ENCODE measurements around the gene CBLC.

CBLC gene

DNA sequence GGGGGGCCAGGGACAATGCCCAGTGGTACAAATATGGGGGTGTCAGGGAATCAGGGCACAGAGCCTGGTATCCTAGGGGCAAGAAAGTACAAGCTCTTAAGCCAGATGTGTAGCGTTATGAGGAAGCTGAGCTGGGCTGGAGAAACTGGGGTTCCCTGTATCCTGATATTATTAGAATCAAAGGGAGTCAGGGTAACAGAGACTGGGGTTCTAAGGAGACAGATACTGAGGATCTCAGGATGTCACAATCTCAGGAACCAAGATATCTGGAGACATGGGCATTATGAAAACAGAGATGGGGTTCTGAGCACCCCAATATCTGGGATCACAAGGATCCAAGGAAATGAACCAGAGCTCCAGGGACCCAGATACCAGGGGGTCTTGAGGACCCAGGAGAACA, 28.4 kb upstream of the CBLC start:
- peaks cover 54% of the 10 kb centered on the region for H3K4me1 ChIP-seq (ENCODE audit: low read length)
- peaks cover 35% of the 10 kb centered on the region for H3K36me3 ChIP-seq (replicated peaks; ENCODE audit: low read depth, low read length)
- H3K27me3 ChIP-seq (ENCODE audit: low read depth, low read length), result peaks cover 15% of the 10 kb centered on the region
- TF ChIP-seq EZH2phosphoT487 (IDR thresholded peaks at IDR 0.05; ENCODE audit: low read depth), result no peak
- TF ChIP-seq, protein P1, sequence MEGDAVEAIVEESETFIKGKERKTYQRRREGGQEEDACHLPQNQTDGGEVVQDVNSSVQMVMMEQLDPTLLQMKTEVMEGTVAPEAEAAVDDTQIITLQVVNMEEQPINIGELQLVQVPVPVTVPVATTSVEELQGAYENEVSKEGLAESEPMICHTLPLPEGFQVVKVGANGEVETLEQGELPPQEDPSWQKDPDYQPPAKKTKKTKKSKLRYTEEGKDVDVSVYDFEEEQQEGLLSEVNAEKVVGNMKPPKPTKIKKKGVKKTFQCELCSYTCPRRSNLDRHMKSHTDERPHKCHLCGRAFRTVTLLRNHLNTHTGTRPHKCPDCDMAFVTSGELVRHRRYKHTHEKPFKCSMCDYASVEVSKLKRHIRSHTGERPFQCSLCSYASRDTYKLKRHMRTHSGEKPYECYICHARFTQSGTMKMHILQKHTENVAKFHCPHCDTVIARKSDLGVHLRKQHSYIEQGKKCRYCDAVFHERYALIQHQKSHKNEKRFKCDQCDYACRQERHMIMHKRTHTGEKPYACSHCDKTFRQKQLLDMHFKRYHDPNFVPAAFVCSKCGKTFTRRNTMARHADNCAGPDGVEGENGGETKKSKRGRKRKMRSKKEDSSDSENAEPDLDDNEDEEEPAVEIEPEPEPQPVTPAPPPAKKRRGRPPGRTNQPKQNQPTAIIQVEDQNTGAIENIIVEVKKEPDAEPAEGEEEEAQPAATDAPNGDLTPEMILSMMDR (IDR thresholded peaks at IDR 0.05; ENCODE audit: low read depth, low read length), result no peak
- peak overlapping the region; percentile 85 for H3K4me3 ChIP-seq (ENCODE audit: low read length)
- H3K27ac ChIP-seq (ENCODE audit: low read length), result peak overlapping the region; percentile 97
- peaks cover 53% of the 10 kb centered on the region for H3K79me2 ChIP-seq (ENCODE audit: low read length)
- H3K9ac ChIP-seq (ENCODE audit: low read length), result peak overlapping the region; percentile 95
- no peak overlapping the region for H2AFZ ChIP-seq (ENCODE audit: low read depth, low read length)
- no peaks in the 10 kb centered on the region for H3K9me3 ChIP-seq (ENCODE audit: insufficient read depth, low read length)
- H4K20me1 ChIP-seq (ENCODE audit: insufficient read depth, low read length), result no peaks in the 10 kb centered on the region
- H3K4me2 ChIP-seq (ENCODE audit: low read length), result peak overlapping the region; percentile 98

DNA sequence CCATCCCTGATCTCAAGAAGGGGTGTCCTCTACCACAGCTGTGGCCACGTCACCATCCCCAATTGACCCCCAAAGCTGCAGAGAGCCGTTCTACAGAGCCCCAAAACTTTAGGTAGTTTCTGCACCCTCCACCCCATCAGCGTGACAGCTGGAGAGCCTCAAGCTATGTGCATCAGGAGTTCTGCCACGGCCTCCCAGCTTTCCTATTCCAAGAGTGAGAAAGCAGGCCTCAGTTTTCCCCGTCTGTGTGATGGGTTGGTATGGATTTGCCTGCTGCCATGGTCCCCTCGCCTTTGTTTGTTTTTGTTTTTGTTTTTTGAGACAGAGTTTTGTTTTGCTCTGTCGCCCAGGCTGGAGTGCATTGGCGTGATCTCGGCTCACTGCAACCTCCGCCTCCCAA, 27.7 kb upstream of the CBLC start:
- Histone ChIP-seq H3K4me2 (ENCODE audit: low read length) (peak overlapping the region; percentile 98), H3K9me3 (ENCODE audit: insufficient read depth, low read length) (no peaks in the 10 kb centered on the region), H3K4me3 (ENCODE audit: low read length) (peak overlapping the region; percentile 85), H2AFZ (ENCODE audit: low read depth, low read length) (no peak overlapping the region), H3K79me2 (ENCODE audit: low read length) (peaks cover 59% of the 10 kb centered on the region), H3K27me3 (ENCODE audit: low read depth, low read length) (peaks cover 15% of the 10 kb centered on the region), H3K9ac (ENCODE audit: low read length) (peak overlapping the region; percentile 95), H3K36me3 (replicated peaks; ENCODE audit: low read depth, low read length) (peaks cover 39% of the 10 kb centered on the region), H4K20me1 (ENCODE audit: insufficient read depth, low read length) (no peaks in the 10 kb centered on the region), H3K27ac (ENCODE audit: low read length) (peak overlapping the region; percentile 97), H3K4me1 (ENCODE audit: low read length) (peaks cover 60% of the 10 kb centered on the region)
- TF ChIP-seq EZH2phosphoT487 (IDR thresholded peaks at IDR 0.05; ENCODE audit: low read depth), result no peak
- TF ChIP-seq, protein P1 (IDR thresholded peaks at IDR 0.05; ENCODE audit: low read depth, low read length), result no peak

DNA sequence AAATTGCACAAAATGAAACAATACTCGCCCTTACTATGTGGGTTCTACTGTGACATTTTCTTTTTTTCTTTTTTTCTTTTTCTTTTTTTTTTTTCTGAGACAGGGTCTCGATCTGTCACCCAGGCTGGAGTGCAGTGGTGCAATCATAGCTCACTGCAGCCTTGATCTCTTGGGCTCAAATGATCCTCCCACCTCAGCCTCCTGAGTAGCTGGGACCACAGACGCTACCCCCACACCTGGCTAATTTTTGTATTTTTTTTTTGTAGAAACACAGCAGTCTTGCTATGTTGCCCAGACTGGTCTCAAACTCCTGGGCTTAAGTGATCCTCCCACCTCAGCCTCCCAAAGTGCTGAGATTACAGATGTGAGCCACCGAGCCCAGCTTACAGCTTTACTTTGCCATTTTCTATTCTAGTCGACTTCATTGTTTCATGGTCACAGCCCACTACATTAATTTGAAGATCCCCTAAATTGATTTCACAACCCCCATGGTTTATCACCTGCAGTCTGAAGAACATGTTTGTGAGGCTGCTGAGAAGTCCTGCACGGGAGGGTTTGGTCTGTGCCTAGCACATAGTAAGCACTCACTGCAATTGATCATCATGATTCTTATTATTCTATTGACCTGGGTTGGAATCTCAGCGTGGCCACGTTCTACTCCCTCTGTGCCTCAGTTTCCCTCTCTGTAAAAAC, 25.4 kb upstream of the CBLC start:
- Histone ChIP-seq H3K4me2 (ENCODE audit: low read length) (peak overlapping the region; percentile 98), H3K4me1 (ENCODE audit: low read length) (peaks cover 60% of the 10 kb centered on the region), H4K20me1 (ENCODE audit: insufficient read depth, low read length) (peaks cover 9% of the 10 kb centered on the region; the same call in 1 of the 2 replicates), H3K4me3 (ENCODE audit: low read length) (peak overlapping the region; percentile 85), H3K36me3 (replicated peaks; ENCODE audit: low read depth, low read length) (peaks cover 62% of the 10 kb centered on the region), H3K9ac (ENCODE audit: low read length) (peak overlapping the region; percentile 95), H3K27me3 (ENCODE audit: low read depth, low read length) (no peaks in the 10 kb centered on the region), H3K79me2 (ENCODE audit: low read length) (peaks cover 75% of the 10 kb centered on the region), H2AFZ (ENCODE audit: low read depth, low read length) (no peak overlapping the region), H3K27ac (ENCODE audit: low read length) (peak overlapping the region; percentile 97), H3K9me3 (ENCODE audit: insufficient read depth, low read length) (no peaks in the 10 kb centered on the region)
- TF ChIP-seq, protein P1 (IDR thresholded peaks at IDR 0.05; ENCODE audit: low read depth, low read length), result no peak
- no peak for TF ChIP-seq EZH2phosphoT487 (IDR thresholded peaks at IDR 0.05; ENCODE audit: low read depth)

DNA sequence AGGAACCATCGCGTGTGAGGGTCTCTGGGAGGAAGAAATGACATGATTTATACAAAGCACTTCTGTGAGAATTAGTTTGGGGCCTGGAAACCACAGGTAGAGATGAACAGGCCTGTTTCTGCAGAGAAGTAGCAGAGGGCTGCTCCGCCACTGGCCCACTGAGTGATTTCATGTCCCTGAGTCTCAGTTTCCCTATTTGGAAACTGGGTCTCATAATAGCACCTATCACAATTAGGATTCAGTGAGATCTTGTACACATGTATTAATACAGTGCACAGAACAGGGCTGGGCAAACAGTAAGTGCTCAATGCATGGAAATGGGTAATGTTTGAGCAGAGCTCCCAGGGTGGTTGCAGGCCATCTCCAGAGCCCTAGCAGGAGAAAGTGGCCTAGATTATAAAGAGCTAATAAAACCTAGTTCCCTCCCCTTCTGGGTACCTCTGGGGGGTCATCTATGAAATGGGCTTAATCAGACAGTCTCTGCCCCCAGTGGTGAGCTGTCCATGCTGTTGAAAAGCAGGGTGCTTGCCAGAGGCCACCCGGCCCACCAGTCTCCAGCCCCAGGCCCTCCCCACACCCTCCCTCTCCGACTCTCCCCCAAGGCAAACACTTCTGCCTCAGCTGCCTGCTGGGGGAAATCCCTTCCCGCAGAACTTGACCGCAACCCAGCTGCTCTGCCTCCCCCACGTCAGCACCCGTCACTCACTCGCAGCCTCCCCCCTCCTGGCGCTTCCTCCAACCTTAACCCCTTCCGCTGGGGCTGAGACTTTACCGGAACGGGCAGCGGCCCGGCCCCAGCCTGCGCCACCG, 24.7 kb upstream of the CBLC start:
- Histone ChIP-seq H2AFZ (ENCODE audit: low read depth, low read length) (no peak overlapping the region), H3K36me3 (replicated peaks; ENCODE audit: low read depth, low read length) (peaks cover 68% of the 10 kb centered on the region), H4K20me1 (ENCODE audit: insufficient read depth, low read length) (peaks cover 9% of the 10 kb centered on the region; the same call in 1 of the 2 replicates), H3K9ac (ENCODE audit: low read length) (peak overlapping the region; percentile 100), H3K27me3 (ENCODE audit: low read depth, low read length) (no peaks in the 10 kb centered on the region), H3K4me1 (ENCODE audit: low read length) (peaks cover 60% of the 10 kb centered on the region), H3K4me2 (ENCODE audit: low read length) (peak overlapping the region; percentile 100), H3K4me3 (ENCODE audit: low read length) (peak overlapping the region; percentile 91), H3K9me3 (ENCODE audit: insufficient read depth, low read length) (no peaks in the 10 kb centered on the region), H3K79me2 (ENCODE audit: low read length) (peaks cover 71% of the 10 kb centered on the region), H3K27ac (ENCODE audit: low read length) (peak overlapping the region; percentile 97)
- TF ChIP-seq, protein P1 (IDR thresholded peaks at IDR 0.05; ENCODE audit: low read depth, low read length), result no peak
- TF ChIP-seq EZH2phosphoT487 (IDR thresholded peaks at IDR 0.05; ENCODE audit: low read depth), result 0 out of 2 replicates have a peak, but pooled peaks have one; percentile 33

All from OCI-LY3 (cell line).